ENCODE data around the gene PRSS12. TPM values are rescaled to one million over a fixed set of nuclear protein-coding genes. Genes with fewer than 3 reads are reported as not detected.

The PRSS12 gene
- total RNA-seq, 1 experiment from 2014 or later: 15.6 TPM

GRCh38 chr4:118287711-118288451, 64.9 kb downstream of the PRSS12 start:
- DNase-seq (ENCODE audit: low read depth in 1 of 2, low spot score in 2 of 2): peak in 1 of 2 experiments; percentile 21
- H3K36me3 ChIP-seq: no peaks in the 10 kb centered on the region
- no peak overlapping the region for H3K4me3 ChIP-seq
- peaks cover 16% of the 10 kb centered on the region for H3K4me1 ChIP-seq (replicated peaks)
- H3K9me3 ChIP-seq (replicated peaks): no peaks in the 10 kb centered on the region
- no peak overlapping the region for H3K27ac ChIP-seq
- H3K27me3 ChIP-seq (replicated peaks): no peaks in the 10 kb centered on the region

- H3K36me3 ChIP-seq: peaks cover 2% of the 10 kb centered on the region
- H3K9me3 ChIP-seq (replicated peaks): no peaks in the 10 kb centered on the region
- H3K4me1 ChIP-seq (replicated peaks): peaks cover 17% of the 10 kb centered on the region
- DNase-seq (ENCODE audit: low read depth in 1 of 2, low spot score in 2 of 2): no peak
- no peak overlapping the region for H3K27ac ChIP-seq
- H3K4me3 ChIP-seq: no peak overlapping the region
- H3K27me3 ChIP-seq (replicated peaks): no peaks in the 10 kb centered on the region
These were observed 66.1 kb downstream of the PRSS12 start for GRCh38 chr4:118286685-118287084.

GRCh38 chr4:118285931-118286330, 66.9 kb downstream of the PRSS12 start:
- Histone ChIP-seq H3K27me3 (replicated peaks) (no peaks in the 10 kb centered on the region), H3K36me3 (peaks cover 8% of the 10 kb centered on the region), H3K4me3 (no peak overlapping the region), H3K27ac (no peak overlapping the region), H3K9me3 (replicated peaks) (no peaks in the 10 kb centered on the region), H3K4me1 (replicated peaks) (peaks cover 23% of the 10 kb centered on the region)
- DNase-seq (ENCODE audit: low read depth in 1 of 2, low spot score in 2 of 2): no peak

GRCh38 chr4:118284169-118284568, 68.6 kb downstream of the PRSS12 start:
- no peak for DNase-seq (ENCODE audit: low read depth in 1 of 2, low spot score in 2 of 2)
- no peak overlapping the region for H3K27ac ChIP-seq
- no peak overlapping the region for H3K4me3 ChIP-seq
- peaks cover 24% of the 10 kb centered on the region for H3K36me3 ChIP-seq
- H3K4me1 ChIP-seq (replicated peaks): peaks cover 27% of the 10 kb centered on the region
- H3K9me3 ChIP-seq (replicated peaks): no peaks in the 10 kb centered on the region
- no peaks in the 10 kb centered on the region for H3K27me3 ChIP-seq (replicated peaks)

DNA sequence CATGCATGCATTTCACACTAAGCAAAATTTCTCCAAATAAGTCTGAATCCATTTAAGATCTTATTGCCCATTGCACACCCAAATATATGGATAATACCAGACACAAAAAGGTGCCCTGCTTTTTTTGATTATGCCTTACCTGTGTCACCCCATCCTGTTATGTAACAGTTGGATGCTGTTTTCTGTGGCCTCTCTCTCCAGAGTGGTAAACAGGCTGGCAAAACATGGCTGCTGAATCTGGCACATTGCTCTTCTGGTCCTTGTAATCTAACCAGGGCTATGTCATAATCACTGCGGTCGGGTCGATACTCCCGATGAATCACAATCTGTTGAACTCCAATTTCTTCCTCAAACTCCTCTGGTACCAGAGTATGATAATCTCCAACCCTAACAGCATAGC, 70.1 kb downstream of the PRSS12 start:
- no peaks in the 10 kb centered on the region for H3K9me3 ChIP-seq (replicated peaks)

GRCh38 chr4:118281611-118282442, 71.0 kb downstream of the PRSS12 start:
- Histone ChIP-seq H3K4me1 (replicated peaks) (peaks cover 24% of the 10 kb centered on the region), H3K27me3 (replicated peaks) (no peaks in the 10 kb centered on the region), H3K9me3 (replicated peaks) (no peaks in the 10 kb centered on the region), H3K36me3 (peaks cover 30% of the 10 kb centered on the region), H3K4me3 (no peak overlapping the region), H3K27ac (no peak overlapping the region)
- DNase-seq (ENCODE audit: low read depth in 1 of 2, low spot score in 2 of 2): peak in 1 of 2 experiments; percentile 16

More for the DNA sequence above, 70.1 kb downstream of the PRSS12 start:
- Histone ChIP-seq H3K4me3 (no peak overlapping the region), H3K27ac (no peak overlapping the region), H3K4me1 (replicated peaks) (peaks cover 23% of the 10 kb centered on the region), H3K27me3 (replicated peaks) (no peaks in the 10 kb centered on the region), H3K36me3 (peaks cover 30% of the 10 kb centered on the region)
- no peak for DNase-seq (ENCODE audit: low read depth in 1 of 2, low spot score in 2 of 2)

- Histone ChIP-seq H3K9me3 (replicated peaks) (no peaks in the 10 kb centered on the region), H3K27ac (no peak overlapping the region), H3K27me3 (replicated peaks) (no peaks in the 10 kb centered on the region), H3K4me1 (replicated peaks) (peaks cover 24% of the 10 kb centered on the region), H3K36me3 (peaks cover 30% of the 10 kb centered on the region), H3K4me3 (no peak overlapping the region)
- DNase-seq (ENCODE audit: low read depth in 1 of 2, low spot score in 2 of 2): peak; percentile 42 to 53
These were observed 72.1 kb downstream of the PRSS12 start for GRCh38 chr4:118280501-118281218.

GRCh38 chr4:118279920-118280432, 72.8 kb downstream of the PRSS12 start:
- no peak for DNase-seq (ENCODE audit: low read depth in 1 of 2, low spot score in 2 of 2)
- H3K36me3 ChIP-seq: peaks cover 30% of the 10 kb centered on the region
- H3K4me3 ChIP-seq: peak overlapping the region; percentile 58
- H3K9me3 ChIP-seq (replicated peaks): no peaks in the 10 kb centered on the region
- no peak overlapping the region for H3K27ac ChIP-seq
- no peaks in the 10 kb centered on the region for H3K27me3 ChIP-seq (replicated peaks)
- peaks cover 24% of the 10 kb centered on the region for H3K4me1 ChIP-seq (replicated peaks)

GRCh38 chr4:118279328-118279727, 73.5 kb downstream of the PRSS12 start:
- no peaks in the 10 kb centered on the region for H3K9me3 ChIP-seq (replicated peaks)
- DNase-seq (ENCODE audit: low read depth in 1 of 2, low spot score in 2 of 2): no peak
- H3K4me1 ChIP-seq (replicated peaks): peaks cover 24% of the 10 kb centered on the region
- peak overlapping the region; percentile 65 for H3K27ac ChIP-seq
- H3K36me3 ChIP-seq: peaks cover 30% of the 10 kb centered on the region
- H3K27me3 ChIP-seq (replicated peaks): no peaks in the 10 kb centered on the region
- H3K4me3 ChIP-seq: peak overlapping the region; percentile 58

DNA sequence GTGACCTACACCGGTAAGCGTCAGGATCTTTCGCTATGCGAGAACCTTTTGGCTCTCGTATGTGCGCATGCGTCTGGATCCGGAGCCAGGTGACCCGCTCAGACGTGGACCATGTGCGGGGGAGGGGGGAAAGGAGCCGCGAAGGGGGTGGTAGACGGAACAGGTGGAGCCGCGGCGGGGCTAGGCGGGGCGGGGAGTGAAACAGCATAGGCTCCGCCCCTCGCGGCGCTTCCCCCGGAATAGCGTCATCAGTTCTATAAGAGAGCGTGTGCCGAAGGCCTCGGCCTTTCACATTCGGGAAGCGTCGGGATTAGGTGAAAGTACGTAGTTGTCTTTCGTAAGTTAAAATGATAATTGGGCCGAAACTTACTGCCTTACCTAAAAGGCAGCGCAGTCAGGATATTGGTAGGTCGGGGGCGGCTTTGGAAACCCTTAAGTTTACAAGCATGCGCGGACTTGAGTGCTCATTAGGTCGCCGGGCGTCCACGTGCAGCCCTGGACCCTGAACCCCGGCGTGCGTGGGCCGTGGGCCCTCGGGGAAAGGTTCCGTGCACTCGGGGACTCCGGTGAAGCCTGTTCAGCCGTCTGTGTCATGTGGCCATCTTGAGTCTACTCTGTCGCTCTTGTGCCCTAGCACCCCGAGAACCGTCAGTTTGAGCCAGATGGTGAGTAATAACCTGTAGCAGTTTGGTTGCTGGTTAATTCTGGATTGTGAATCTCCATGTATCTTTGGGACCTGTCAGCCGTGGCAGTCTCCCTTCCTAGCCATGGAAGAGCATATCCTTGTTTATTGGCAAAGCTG, 74.1 kb downstream of the PRSS12 start:
- DNase-seq (ENCODE audit: low read depth in 1 of 2, low spot score in 2 of 2): peak; percentile 78 to 91
- Histone ChIP-seq H3K36me3 (peaks cover 30% of the 10 kb centered on the region), H3K4me1 (replicated peaks) (peaks cover 24% of the 10 kb centered on the region), H3K4me3 (peak overlapping the region; percentile 58), H3K27ac (peak overlapping the region; percentile 65), H3K27me3 (replicated peaks) (no peaks in the 10 kb centered on the region), H3K9me3 (replicated peaks) (no peaks in the 10 kb centered on the region)

GRCh38 chr4:118277243-118277642, 75.6 kb downstream of the PRSS12 start:
- DNase-seq (ENCODE audit: low read depth in 1 of 2, low spot score in 2 of 2): no peak
- H3K4me3 ChIP-seq: no peak overlapping the region
- H3K36me3 ChIP-seq: peaks cover 30% of the 10 kb centered on the region
- no peaks in the 10 kb centered on the region for H3K27me3 ChIP-seq (replicated peaks)
- no peak overlapping the region for H3K27ac ChIP-seq
- no peaks in the 10 kb centered on the region for H3K9me3 ChIP-seq (replicated peaks)
- H3K4me1 ChIP-seq (replicated peaks): peaks cover 24% of the 10 kb centered on the region

DNA sequence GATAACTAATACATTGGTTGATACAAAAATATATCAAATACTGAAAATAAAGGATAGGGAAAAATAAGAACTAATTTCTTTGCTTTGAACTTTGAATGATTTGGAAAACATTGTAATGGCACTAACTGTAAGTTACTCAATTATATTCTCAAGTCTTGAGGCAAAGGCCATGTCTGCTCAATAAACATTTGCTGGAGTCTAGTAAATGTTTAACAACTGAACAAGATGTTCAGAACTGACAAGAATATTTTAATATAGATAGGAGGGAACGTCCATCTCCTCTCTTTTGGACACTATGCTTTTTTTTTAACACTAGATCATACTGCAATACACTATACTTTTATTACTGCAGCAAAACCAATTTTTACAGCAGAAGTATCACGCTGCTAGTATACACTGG, 76.2 kb downstream of the PRSS12 start:
- Histone ChIP-seq H3K9me3 (replicated peaks) (no peaks in the 10 kb centered on the region), H3K27ac (no peak overlapping the region), H3K27me3 (replicated peaks) (no peaks in the 10 kb centered on the region), H3K4me3 (no peak overlapping the region), H3K4me1 (replicated peaks) (peaks cover 22% of the 10 kb centered on the region), H3K36me3 (peaks cover 27% of the 10 kb centered on the region)
- no peak for DNase-seq (ENCODE audit: low read depth in 1 of 2, low spot score in 2 of 2)

GRCh38 chr4:118273642-118274041, 79.2 kb downstream of the PRSS12 start:
- Histone ChIP-seq H3K9me3 (replicated peaks) (no peaks in the 10 kb centered on the region), H3K27ac (no peak overlapping the region), H3K27me3 (replicated peaks) (no peaks in the 10 kb centered on the region), H3K36me3 (peaks cover under 1% of the 10 kb centered on the region; the same call in 1 of the 2 replicates), H3K4me1 (replicated peaks) (peaks cover 5% of the 10 kb centered on the region), H3K4me3 (no peak overlapping the region)
- DNase-seq (ENCODE audit: low read depth in 1 of 2, low spot score in 2 of 2): no peak

Measured in SJSA1 (cell line).